SK-N-SH (cell line): ENCODE data around the gene FAM174B.

Experiments
- EP300 ChIP-seq, 2 experiments: IDR thresholded peaks; 2 replicates each; pipeline versions ENCODE4 v1.4.0 to v1.6.1; 2012; ENCODE audit warnings: borderline replicate concordance in 1 of 2, low read depth in 1 of 2, low read length in 1 of 2
- JUND ChIP-seq: IDR thresholded peaks from 2 replicates; pipeline ENCODE4 v1.4.0; 2012
- MXI1 ChIP-seq: IDR thresholded peaks from 2 replicates; pipeline ENCODE4 v1.6.1; 2012; ENCODE audit warnings: mild to moderate bottlenecking, low read depth, low read length, improper control_type of control experiment
- NRF1 ChIP-seq: IDR thresholded peaks from 2 replicates; pipeline ENCODE4 v1.6.1; 2012; ENCODE audit warnings: low read depth, mild to moderate bottlenecking, low read length
- POLR2AphosphoS5 ChIP-seq: IDR thresholded peaks from 2 replicates; pipeline ENCODE4 v1.6.1; 2012; ENCODE audit warnings: low read depth, low read length
- RAD21 ChIP-seq: IDR thresholded peaks from 2 replicates; pipeline ENCODE4 v1.6.1; 2012; ENCODE audit warnings: mild to moderate bottlenecking, low read length
- RFX5 ChIP-seq: IDR thresholded peaks from 2 replicates; pipeline ENCODE4 v1.6.1; 2012; ENCODE audit warnings: mild to moderate bottlenecking, improper control_type of control experiment, low read length
- SMC3 ChIP-seq: IDR thresholded peaks from 2 replicates; pipeline ENCODE4 v1.6.1; 2012; ENCODE audit warnings: low read depth, low read length, improper control_type of control experiment
- TCF12 ChIP-seq: IDR thresholded peaks from 2 replicates; pipeline ENCODE4 v1.4.0; 2012
- USF2 ChIP-seq: fragments of 150-350 bp; IDR thresholded peaks from 2 replicates; pipeline ENCODE4 v1.6.1; 2017; ENCODE audit warnings: antibody characterized with exemption, low read length, low read depth, borderline replicate concordance
- TF ChIP-seq, protein P1 (sequence below): fragments of 200-600 bp; sonication (generic); IDR thresholded peaks from 2 replicates; pipeline ENCODE4 v1.6.1; 2017; ENCODE audit warnings: antibody characterized with exemption, mild to moderate bottlenecking, moderate library complexity
- TF ChIP-seq, protein P2 (sequence below): IDR thresholded peaks from 2 replicates; pipeline ENCODE4 v1.4.0; 2012; ENCODE audit warnings: low read depth

GRCh38 chr15:92586383-92586942 is 69.1 kb downstream of the FAM174B start:
- no peak for TF ChIP-seq SMC3
- TF ChIP-seq USF2 = no peak
- TF ChIP-seq JUND = no peak
- TF ChIP-seq, protein P1, sequence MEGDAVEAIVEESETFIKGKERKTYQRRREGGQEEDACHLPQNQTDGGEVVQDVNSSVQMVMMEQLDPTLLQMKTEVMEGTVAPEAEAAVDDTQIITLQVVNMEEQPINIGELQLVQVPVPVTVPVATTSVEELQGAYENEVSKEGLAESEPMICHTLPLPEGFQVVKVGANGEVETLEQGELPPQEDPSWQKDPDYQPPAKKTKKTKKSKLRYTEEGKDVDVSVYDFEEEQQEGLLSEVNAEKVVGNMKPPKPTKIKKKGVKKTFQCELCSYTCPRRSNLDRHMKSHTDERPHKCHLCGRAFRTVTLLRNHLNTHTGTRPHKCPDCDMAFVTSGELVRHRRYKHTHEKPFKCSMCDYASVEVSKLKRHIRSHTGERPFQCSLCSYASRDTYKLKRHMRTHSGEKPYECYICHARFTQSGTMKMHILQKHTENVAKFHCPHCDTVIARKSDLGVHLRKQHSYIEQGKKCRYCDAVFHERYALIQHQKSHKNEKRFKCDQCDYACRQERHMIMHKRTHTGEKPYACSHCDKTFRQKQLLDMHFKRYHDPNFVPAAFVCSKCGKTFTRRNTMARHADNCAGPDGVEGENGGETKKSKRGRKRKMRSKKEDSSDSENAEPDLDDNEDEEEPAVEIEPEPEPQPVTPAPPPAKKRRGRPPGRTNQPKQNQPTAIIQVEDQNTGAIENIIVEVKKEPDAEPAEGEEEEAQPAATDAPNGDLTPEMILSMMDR = no peak
- TF ChIP-seq, protein P2, sequence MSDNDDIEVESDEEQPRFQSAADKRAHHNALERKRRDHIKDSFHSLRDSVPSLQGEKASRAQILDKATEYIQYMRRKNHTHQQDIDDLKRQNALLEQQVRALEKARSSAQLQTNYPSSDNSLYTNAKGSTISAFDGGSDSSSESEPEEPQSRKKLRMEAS = no peak
- no peak for TF ChIP-seq TCF12
- no peak for TF ChIP-seq POLR2AphosphoS5
- no peak for TF ChIP-seq NRF1
- no peak for TF ChIP-seq RFX5
- no peak for TF ChIP-seq MXI1
- TF ChIP-seq RAD21 = no peak
- TF ChIP-seq EP300 (IDR thresholded peaks at IDR 0.05; ENCODE audit: borderline replicate concordance in 1 of 2, low read depth in 1 of 2, low read length in 1 of 2) = no peak
